GM19467 (cell line): ENCODE results near the gene MEGF9.
"Not testable (repeated sequence)": the region's sequence is repeated elsewhere in the genome, so short reads cannot be mapped to it uniquely, and the experiment has no call there.

ENCODE experiments used
- ATAC-seq: cut with Tn5 transposase; IDR thresholded peaks from one replicate; pipeline ENCODE4 v1.9.1; 2021; ENCODE audit warnings: mild to moderate bottlenecking, moderate library complexity; ENCODE audit not compliant: unreplicated experiment

MEGF9 gene

GRCh38 chr9:120662513-120662912 is 51.8 kb downstream of the MEGF9 start:
- no peak for ATAC-seq

- ATAC-seq, result no peak
Observed at GRCh38 chr9:120659676-120660075, 54.6 kb downstream of the MEGF9 start.

- ATAC-seq, result no peak
Observed at GRCh38 chr9:120659209-120659608, 55.1 kb downstream of the MEGF9 start.

DNA sequence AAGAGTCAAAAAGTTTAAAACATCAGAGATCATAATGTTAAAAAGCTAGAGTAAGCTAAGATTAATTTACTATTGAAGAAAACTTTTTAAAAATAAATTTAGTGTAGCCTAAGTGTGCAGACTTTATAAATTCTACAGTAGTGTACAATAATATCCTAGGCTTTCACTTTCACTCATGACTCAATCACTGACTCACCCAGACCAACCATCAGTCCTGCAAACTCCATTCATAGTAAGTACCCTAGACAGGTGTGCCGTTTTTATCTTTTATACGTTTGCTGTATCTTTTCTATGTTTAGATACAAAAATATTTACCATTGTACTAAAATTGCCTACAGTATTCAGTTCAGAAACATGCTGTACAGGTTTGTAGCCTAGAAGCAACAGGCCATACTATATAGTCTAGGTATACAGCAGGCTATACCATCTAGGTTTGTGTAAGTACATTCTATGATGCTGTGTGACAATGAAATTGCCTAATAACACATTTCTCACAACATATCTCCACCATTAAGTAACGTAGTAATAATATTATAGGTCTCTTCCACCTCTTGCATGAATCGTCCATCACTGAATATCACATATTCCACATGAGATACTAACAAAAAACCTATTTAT is 59.2 kb downstream of the MEGF9 start:
- ATAC-seq, result no peak

DNA sequence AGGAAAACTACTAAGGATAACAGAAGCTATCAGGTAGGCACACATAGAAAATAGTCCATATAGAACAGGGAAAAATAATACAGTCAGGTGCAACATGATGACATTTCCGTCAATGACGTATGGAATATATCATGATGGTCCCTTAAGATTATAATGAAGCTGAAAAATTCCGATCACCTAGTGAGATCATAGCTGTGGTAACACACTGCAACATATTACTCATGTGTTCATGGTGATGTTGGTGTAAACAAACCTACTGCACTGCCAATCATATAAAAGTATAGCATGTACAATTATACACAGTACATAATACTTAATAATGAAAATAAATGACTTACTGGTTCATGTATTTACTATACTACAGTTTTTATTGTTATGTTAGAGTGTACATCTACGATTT is 60.0 kb downstream of the MEGF9 start:
- no peak for ATAC-seq

DNA sequence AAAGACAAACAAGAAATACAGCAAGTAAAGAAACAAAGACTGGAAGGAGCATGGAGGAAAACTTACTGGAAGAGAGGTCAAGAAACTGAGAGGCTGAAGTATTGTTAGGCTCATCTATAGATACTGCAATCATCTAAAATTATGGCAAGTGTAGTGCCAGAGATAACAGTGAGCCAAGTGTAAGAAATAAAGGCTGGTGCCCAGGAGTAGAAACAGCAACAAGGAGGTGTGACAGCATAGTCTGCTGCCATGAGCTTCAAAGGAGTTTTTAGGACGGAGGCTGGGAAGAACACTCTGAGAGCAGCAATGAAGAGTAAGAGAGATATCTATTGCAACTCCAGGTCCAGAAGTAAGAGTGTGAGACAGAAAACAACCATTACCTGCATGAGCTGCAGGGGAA is 60.5 kb downstream of the MEGF9 start:
- ATAC-seq, result no peak

DNA sequence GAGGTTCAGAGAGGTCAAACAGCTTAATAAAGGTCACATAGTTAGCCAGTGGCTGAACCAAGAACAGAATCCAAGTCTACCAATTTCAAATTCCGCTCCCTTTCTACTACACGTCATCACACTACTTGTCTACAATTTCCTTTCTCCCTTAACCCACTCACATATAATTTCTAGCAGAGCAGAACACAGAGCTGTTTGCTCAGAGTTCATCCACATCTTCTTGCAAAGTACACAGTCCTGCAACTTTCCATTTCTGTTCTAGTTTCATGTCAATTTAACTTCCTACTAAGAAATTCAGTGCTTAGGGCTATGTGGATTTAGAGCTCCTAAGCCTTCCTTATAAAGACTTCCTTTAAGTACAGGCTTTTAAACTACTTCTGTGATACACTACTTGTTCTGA is 61.3 kb downstream of the MEGF9 start:
- no peak for ATAC-seq

- no peak for ATAC-seq
Observed at GRCh38 chr9:120650352-120650751, 63.9 kb downstream of the MEGF9 start.

DNA sequence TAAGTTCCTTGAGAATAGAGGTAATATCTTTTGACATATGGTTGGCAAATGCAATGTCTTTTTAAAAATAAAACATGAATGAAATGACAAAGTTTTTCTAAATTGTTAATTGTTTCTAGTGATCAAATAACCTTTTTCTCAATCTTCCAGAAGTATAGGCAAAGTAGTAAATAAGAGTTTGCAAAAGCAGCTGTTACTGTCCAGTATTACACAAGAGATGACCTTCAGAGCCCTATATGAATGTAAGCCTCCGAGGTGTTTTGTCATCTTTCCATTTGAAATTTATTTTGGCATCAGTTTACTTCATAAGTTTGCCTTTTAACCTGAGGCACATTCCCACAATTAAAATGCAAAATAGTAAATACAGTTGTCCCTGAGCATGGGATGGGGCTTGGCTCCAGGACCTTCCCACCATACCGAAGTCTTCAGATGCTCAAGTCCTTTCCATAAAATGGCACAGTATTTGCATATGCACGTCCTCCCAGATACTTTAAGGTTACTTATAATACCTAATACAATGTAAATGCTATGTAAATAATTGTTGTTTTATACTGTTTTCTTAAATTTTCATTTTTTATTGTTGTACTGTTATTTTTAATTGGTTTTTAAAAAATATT is 65.6 kb downstream of the MEGF9 start:
- ATAC-seq, result no peak

- no peak for ATAC-seq
Observed at GRCh38 chr9:120646948-120647347, 67.3 kb downstream of the MEGF9 start.

- ATAC-seq, result no peak
Observed at GRCh38 chr9:120645760-120646159, 68.5 kb downstream of the MEGF9 start.

GRCh38 chr9:120643061-120643460 is 71.2 kb downstream of the MEGF9 start:
- ATAC-seq, result no peak

- ATAC-seq, result no peak
Observed at GRCh38 chr9:120642129-120642770, 72.0 kb downstream of the MEGF9 start.

- not testable (repeated sequence) for ATAC-seq
Observed at GRCh38 chr9:120640874-120641273, 73.4 kb downstream of the MEGF9 start.

DNA sequence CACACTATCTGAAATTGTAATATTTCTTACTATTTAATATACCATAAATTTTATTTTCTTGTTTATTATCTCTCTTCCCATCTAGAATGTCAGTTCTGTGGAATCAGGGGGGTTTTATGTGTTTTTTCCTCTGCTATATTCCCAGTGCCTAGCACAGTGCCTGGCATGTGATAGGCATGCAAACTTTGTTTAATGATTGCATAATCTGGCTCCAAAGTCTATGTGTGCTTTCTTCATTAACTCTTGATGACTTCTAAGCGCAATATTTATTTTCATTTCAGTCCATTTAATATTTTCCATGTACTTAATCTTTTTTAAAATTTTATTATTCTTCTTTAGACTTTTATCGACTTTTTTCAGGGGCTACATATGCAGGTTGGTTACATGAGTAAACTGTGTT is 73.9 kb downstream of the MEGF9 start:
- ATAC-seq, result no peak

- no peak for ATAC-seq
Observed at GRCh38 chr9:120637919-120638318, 76.4 kb downstream of the MEGF9 start.

GRCh38 chr9:120636194-120636957 is 77.9 kb downstream of the MEGF9 start:
- no peak for ATAC-seq

GRCh38 chr9:120635011-120635410 is 79.3 kb downstream of the MEGF9 start:
- no peak for ATAC-seq

DNA sequence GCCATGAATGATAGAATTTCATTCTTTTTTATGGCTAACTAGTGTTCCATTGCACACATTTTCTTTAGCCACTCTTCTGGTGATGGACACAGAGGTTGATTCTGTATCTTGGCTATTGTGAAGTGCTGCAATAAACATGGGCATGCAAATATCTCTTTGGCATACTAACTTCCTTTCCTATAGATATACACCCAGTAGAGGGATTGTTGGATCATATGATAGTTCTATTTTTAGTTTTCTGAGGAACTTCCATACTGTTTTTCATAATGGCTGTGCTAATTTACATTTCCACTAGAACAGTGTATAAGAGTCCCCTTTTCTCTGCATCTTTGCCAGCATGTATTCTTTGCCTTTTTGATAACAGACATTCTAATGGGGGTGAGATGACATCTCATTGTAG is 83.9 kb downstream of the MEGF9 start:
- ATAC-seq, result no peak

GRCh38 chr9:120628925-120629497 is 85.3 kb downstream of the MEGF9 start:
- not testable (repeated sequence) for ATAC-seq

DNA sequence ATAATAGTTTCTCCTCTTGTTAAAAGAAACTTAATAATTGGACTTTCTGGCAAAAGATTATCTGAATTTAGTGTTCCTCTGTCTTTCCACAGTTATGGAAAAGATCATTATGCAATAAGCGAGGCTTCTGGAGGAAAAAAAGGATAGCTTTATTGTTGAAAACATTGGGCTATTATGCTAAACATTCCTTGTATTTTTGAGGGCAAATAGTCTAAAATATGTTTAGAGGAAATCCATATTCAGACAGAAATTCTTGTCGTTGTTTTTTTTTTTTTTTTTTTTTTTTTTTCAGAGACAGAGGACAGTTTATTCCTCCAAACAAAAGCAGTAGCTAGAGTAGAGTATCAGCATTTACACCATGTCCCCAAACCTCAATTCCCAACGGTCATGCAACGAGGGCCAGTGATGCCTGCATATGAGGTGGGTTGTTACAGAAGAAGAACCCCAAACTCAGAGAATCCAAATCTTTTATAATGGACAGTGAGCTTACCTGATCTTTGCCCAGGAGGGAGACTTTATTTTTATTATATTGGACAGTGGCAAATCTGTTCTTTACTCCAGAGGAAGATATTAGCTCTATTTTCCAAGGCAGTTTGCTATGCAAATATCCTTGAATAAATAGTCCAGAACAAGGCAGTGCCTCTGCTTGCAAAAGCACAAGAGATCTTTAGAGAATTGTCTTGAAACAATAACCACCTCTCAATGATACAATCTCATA is 85.9 kb downstream of the MEGF9 start:
- ATAC-seq, result no peak
